ENCODE data around the gene SNURF. TPM values are rescaled to one million over a fixed set of nuclear protein-coding genes. Genes with fewer than 3 reads are reported as not detected.
"Not testable (repeated sequence)": the region's sequence is repeated elsewhere in the genome, so short reads cannot be mapped to it uniquely, and the experiment has no call there.

The SNURF gene
- total RNA-seq, 2 experiments from 2014 or later, result 6.8 TPM; not detected in 1

GRCh38 chr15:24924153-24924552 is 30.6 kb upstream of the SNURF start:
- TF ChIP-seq, protein P1, sequence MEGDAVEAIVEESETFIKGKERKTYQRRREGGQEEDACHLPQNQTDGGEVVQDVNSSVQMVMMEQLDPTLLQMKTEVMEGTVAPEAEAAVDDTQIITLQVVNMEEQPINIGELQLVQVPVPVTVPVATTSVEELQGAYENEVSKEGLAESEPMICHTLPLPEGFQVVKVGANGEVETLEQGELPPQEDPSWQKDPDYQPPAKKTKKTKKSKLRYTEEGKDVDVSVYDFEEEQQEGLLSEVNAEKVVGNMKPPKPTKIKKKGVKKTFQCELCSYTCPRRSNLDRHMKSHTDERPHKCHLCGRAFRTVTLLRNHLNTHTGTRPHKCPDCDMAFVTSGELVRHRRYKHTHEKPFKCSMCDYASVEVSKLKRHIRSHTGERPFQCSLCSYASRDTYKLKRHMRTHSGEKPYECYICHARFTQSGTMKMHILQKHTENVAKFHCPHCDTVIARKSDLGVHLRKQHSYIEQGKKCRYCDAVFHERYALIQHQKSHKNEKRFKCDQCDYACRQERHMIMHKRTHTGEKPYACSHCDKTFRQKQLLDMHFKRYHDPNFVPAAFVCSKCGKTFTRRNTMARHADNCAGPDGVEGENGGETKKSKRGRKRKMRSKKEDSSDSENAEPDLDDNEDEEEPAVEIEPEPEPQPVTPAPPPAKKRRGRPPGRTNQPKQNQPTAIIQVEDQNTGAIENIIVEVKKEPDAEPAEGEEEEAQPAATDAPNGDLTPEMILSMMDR (conservative IDR thresholded peaks at IDR 0.05; ENCODE audit: low read length), result no peak
- TF ChIP-seq EZH2phosphoT487 (IDR thresholded peaks at IDR 0.05; ENCODE audit: borderline replicate concordance, low read depth, low read length), result no peak
- H4K20me1 ChIP-seq (ENCODE audit: insufficient read depth, low read length), result no peaks in the 10 kb centered on the region
- no peaks in the 10 kb centered on the region for H3K9me2 ChIP-seq (ENCODE audit: insufficient read depth, low read length)
- no peaks in the 10 kb centered on the region for H3K79me2 ChIP-seq (ENCODE audit: insufficient read depth, low read depth, low read length)
- intact Hi-C loops (cut with micrococcal nuclease; ENCODE audit: unreplicated experiment), result no loop called here
- CTCF ChIA-PET (ENCODE audit: unreplicated experiment), result no interaction called here
- no peak overlapping the region for H3K4me2 ChIP-seq (ENCODE audit: low read length)
- no peak for DNase-seq (ENCODE audit: low spot score)
- no peak overlapping the region for H3K27ac ChIP-seq (ENCODE audit: low read depth, low read length, poor library complexity, severe bottlenecking)
- no peak overlapping the region for H3K4me3 ChIP-seq (ENCODE audit: low read depth, low read length, poor library complexity, severe bottlenecking)
- H3K36me3 ChIP-seq (ENCODE audit: insufficient read depth, low read length), result no peaks in the 10 kb centered on the region
- BruUV-seq (replicated peaks), result no TSS peak
- H3K4me1 ChIP-seq (ENCODE audit: insufficient read depth, low read length, poor library complexity, severe bottlenecking), result no peaks in the 10 kb centered on the region
- H2AFZ ChIP-seq (ENCODE audit: low read length), result no peak overlapping the region
- POLR2A ChIA-PET, result interaction anchor here (0.5 to 0.7 kb wide), 2 partner anchors 9 to 683 kb away, joined by 3 read pairs; no protein-coding TSS in a partner anchor
- H3K9me3 ChIP-seq (ENCODE audit: low read length), result no peaks in the 10 kb centered on the region

DNA sequence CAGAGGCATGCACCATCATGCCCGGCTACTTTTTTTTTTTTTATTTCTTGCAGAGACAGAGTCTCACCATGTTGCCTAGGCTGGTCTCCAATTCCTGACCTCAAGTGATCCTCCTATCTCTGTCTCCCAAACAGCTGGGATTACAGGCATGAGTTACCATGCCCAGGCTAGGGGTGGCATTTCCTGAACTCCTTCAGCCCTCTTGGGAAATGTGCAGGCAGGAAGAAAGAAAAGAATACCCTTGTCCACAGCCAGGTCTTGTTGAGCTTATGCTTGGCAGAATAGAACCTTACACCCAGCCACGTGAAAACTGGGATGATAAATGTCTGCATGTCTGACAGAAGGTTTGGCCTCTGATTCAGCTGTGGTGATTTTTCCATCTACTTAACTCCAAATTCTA is 30.2 kb upstream of the SNURF start:
- intact Hi-C loops (cut with micrococcal nuclease; ENCODE audit: unreplicated experiment), result no loop called here

DNA sequence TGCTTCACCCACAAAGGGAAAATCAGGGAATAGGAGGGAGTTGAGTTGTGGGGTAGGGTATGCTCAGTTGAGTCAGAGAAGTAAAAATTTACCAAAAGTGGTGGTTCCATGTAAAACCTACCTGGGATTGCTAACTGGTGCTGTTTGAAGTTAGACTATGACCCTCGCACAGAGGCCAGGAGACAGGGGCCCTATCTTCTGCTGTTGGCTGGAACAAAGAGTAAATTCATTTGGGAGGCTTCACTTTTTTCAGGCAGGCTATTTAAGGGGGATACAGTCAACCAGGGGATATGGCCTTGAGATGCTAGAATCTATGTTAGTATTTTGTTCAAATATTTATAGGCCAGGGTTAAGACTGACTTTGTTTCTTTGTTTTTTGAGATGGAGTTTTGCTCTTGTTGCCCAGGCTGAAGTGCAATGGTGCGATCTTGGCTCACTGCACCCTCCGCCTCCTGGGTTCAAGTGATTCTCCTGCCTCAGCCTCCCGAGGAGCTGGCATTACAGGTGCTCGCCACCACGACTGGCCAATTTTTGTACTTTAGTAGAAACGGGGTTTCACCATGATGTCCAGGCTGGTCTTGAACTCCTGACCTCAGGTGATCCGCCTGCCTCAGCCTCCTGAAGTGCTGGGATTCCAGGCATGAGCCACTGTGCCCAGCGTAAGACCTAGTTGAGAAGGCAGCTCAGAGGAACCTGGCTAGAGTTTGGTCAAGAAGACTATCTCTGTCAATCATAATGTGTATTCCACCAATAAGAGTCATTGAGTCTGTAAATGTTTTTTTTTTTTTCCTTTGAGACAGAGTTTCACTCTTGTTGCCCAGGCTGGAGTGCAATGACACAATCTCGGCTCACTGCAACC is 22.7 kb upstream of the SNURF start:
- H3K36me3 ChIP-seq (ENCODE audit: insufficient read depth, low read length); intact Hi-C loops (cut with micrococcal nuclease; ENCODE audit: unreplicated experiment); H3K4me1 ChIP-seq (ENCODE audit: insufficient read depth, low read length, poor library complexity, severe bottlenecking); H3K4me3 ChIP-seq (ENCODE audit: low read depth, low read length, poor library complexity, severe bottlenecking); H3K4me2 ChIP-seq (ENCODE audit: low read length); CTCF ChIA-PET (ENCODE audit: unreplicated experiment); H3K27ac ChIP-seq (ENCODE audit: low read depth, low read length, poor library complexity, severe bottlenecking); BruUV-seq (replicated peaks); H3K79me2 ChIP-seq (ENCODE audit: insufficient read depth, low read depth, low read length); H3K9me2 ChIP-seq (ENCODE audit: insufficient read depth, low read length); H4K20me1 ChIP-seq (ENCODE audit: insufficient read depth, low read length); H3K9me3 ChIP-seq (ENCODE audit: low read length); DNase-seq (ENCODE audit: low spot score); H2AFZ ChIP-seq (ENCODE audit: low read length): not testable (repeated sequence)
- POLR2A ChIA-PET, result interaction anchor here (0.7 kb wide), 1 partner anchor 8 kb away, joined by 3 read pairs; no protein-coding TSS in a partner anchor

More for the DNA sequence above, 30.2 kb upstream of the SNURF start:
- Histone ChIP-seq H3K9me2 (ENCODE audit: insufficient read depth, low read length) (no peaks in the 10 kb centered on the region), H3K9me3 (ENCODE audit: low read length) (no peaks in the 10 kb centered on the region), H3K4me1 (ENCODE audit: insufficient read depth, low read length, poor library complexity, severe bottlenecking) (no peaks in the 10 kb centered on the region), H3K36me3 (ENCODE audit: insufficient read depth, low read length) (no peaks in the 10 kb centered on the region), H3K4me2 (ENCODE audit: low read length) (no peak overlapping the region), H3K79me2 (ENCODE audit: insufficient read depth, low read depth, low read length) (no peaks in the 10 kb centered on the region), H3K27ac (ENCODE audit: low read depth, low read length, poor library complexity, severe bottlenecking) (no peak overlapping the region), H2AFZ (ENCODE audit: low read length) (no peak overlapping the region), H3K4me3 (ENCODE audit: low read depth, low read length, poor library complexity, severe bottlenecking) (no peak overlapping the region), H4K20me1 (ENCODE audit: insufficient read depth, low read length) (no peaks in the 10 kb centered on the region)
- ChIA-PET POLR2A (interaction anchor here (0.7 to 0.8 kb wide), 2 partner anchors 683 to 956 kb away, joined by 3 read pairs; no protein-coding TSS in a partner anchor), CTCF (ENCODE audit: unreplicated experiment) (no interaction called here)
- no peak for DNase-seq (ENCODE audit: low spot score)
- no peak for TF ChIP-seq EZH2phosphoT487 (IDR thresholded peaks at IDR 0.05; ENCODE audit: borderline replicate concordance, low read depth, low read length)
- TF ChIP-seq, protein P1 (conservative IDR thresholded peaks at IDR 0.05; ENCODE audit: low read length), result no peak
- BruUV-seq (replicated peaks), result no TSS peak
